Neutrophil (primary cell): Measurements from ENCODE around the gene NUAK2.

Source experiments
- H3K27ac ChIP-seq: fragments of 200-600 bp; sonication (generic); 2 replicates; pipeline ENCODE4 v1.5.1; 2016; ENCODE audit warnings: mild to moderate bottlenecking, moderate library complexity
- H3K27me3 ChIP-seq: fragments of 200-600 bp; sonication (generic); 2 replicates; pipeline ENCODE4 v1.6.0; 2016; ENCODE audit warnings: mild to moderate bottlenecking
- H3K36me3 ChIP-seq: fragments of 200-600 bp; sonication (generic); 2 replicates; pipeline ENCODE4 v1.5.1; 2017
- H3K4me1 ChIP-seq, 2 experiments: fragments of 200-600 bp in 1 of 2; sonication (generic) in 1 of 2; 1 replicate in 1 of 2; 2 replicates in 1 of 2; pipeline versions ENCODE4 v1.5.1 to v1.6.1; 2013 to 2016; ENCODE audit warnings: low read depth in 1 of 2, low read length in 1 of 2, mild to moderate bottlenecking in 1 of 2, moderate library complexity in 1 of 2; ENCODE audit not compliant: control insufficient read depth in 1 of 2, insufficient read depth in 1 of 2
- H3K4me3 ChIP-seq, 2 experiments: fragments of 200-600 bp in 1 of 2; sonication (generic) in 1 of 2; 1 replicate in 1 of 2; 2 replicates in 1 of 2; pipeline ENCODE4 v1.5.1; 2013 to 2016; ENCODE audit warnings: low read depth in 1 of 2, low read length in 1 of 2, mild to moderate bottlenecking in 1 of 2, moderate library complexity in 1 of 2
- H3K9me3 ChIP-seq: fragments of 200-600 bp; sonication (generic); 2 replicates; pipeline ENCODE4 v1.5.1; 2016
- TF ChIP-seq, protein P1 (sequence below): fragments of 200-600 bp; sonication (generic); IDR thresholded peaks from 2 replicates; pipeline ENCODE4 v1.5.1; 2016; ENCODE audit warnings: antibody characterized with exemption

NUAK2 gene

GRCh38 chr1:205267306-205267902, 54.1 kb downstream of the NUAK2 start:
- Histone ChIP-seq H3K27me3 (peaks cover 11% of the 10 kb centered on the region), H3K9me3 (no peaks in the 10 kb centered on the region), H3K4me1 (peaks cover 19 to 21% of the 10 kb centered on the region in 2 experiments), H3K36me3 (no peaks in the 10 kb centered on the region), H3K27ac (no peak overlapping the region), H3K4me3 (no peak overlapping the region)
- TF ChIP-seq, protein P1, sequence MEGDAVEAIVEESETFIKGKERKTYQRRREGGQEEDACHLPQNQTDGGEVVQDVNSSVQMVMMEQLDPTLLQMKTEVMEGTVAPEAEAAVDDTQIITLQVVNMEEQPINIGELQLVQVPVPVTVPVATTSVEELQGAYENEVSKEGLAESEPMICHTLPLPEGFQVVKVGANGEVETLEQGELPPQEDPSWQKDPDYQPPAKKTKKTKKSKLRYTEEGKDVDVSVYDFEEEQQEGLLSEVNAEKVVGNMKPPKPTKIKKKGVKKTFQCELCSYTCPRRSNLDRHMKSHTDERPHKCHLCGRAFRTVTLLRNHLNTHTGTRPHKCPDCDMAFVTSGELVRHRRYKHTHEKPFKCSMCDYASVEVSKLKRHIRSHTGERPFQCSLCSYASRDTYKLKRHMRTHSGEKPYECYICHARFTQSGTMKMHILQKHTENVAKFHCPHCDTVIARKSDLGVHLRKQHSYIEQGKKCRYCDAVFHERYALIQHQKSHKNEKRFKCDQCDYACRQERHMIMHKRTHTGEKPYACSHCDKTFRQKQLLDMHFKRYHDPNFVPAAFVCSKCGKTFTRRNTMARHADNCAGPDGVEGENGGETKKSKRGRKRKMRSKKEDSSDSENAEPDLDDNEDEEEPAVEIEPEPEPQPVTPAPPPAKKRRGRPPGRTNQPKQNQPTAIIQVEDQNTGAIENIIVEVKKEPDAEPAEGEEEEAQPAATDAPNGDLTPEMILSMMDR = no peak

DNA sequence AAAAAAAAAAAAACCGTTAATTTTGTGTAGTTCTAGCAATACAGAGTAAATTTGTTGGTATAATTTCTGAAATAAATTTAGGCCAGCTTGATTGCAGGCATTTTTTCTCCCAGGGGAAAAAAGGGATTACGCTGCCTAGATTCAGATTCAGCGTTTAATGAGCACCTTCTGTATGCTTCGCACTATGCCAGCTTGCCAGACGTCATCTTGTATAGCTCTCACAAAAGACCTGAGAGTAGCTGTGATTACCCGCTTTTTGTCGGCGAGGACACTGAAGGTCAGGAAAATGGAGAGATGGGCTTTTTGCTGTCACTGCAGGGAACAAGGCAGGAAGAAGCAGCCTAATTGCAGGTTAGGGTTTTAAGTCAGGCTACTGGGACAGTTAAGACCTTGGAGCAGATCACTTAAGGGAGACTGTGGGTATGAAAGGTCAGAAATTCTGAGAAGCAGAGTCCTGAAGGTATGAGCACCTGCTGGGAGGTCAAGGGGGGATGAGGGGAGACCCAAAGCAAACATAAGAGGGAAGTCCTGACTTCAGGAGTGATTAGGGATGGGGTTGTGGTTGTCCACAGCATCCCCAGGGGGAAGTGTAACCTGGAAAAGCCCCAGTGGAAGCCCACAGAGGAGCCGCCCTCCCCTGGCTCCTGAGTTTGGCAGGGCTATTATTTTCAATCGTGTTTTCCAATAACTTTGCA, 54.8 kb downstream of the NUAK2 start:
- no peak overlapping the region for H3K4me3 ChIP-seq
- H3K27me3 ChIP-seq = peaks cover 17% of the 10 kb centered on the region
- TF ChIP-seq, protein P1 = no peak
- H3K36me3 ChIP-seq = no peaks in the 10 kb centered on the region
- H3K4me1 ChIP-seq = peaks cover 21 to 25% of the 10 kb centered on the region in 2 experiments
- no peaks in the 10 kb centered on the region for H3K9me3 ChIP-seq
- H3K27ac ChIP-seq = no peak overlapping the region

GRCh38 chr1:205263580-205264190, 57.9 kb downstream of the NUAK2 start:
- Histone ChIP-seq H3K4me3 (no peak overlapping the region), H3K27ac (no peak overlapping the region)

DNA sequence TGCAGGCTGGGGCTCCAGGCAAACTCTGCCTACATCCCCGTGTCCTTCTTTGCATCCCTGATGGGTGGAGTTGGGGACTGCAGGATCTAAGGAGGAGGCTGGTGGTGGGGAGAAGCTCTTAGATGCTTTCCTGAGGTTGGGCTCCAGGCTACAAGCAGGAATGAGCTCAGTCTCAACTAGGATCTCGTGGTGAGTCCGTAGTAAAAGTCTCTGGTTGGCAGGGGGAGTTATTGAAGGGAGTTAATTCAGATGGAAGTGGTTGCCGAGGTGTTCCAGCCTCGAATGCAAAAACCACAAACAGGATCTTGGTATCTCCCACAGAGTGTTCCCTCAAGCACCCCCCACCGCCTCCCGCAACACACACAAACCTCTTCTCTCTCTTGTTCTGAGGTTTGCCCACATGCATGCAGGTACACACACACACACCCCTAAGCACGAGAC, 58.8 kb downstream of the NUAK2 start:
- H3K27me3 ChIP-seq = peaks cover 17% of the 10 kb centered on the region
- peaks cover 44 to 46% of the 10 kb centered on the region in 2 experiments for H3K4me1 ChIP-seq
- TF ChIP-seq, protein P1 = no peak
- H3K9me3 ChIP-seq = no peaks in the 10 kb centered on the region
- H3K27ac ChIP-seq = no peak overlapping the region
- H3K36me3 ChIP-seq = no peaks in the 10 kb centered on the region
- H3K4me3 ChIP-seq = no peak overlapping the region

More at GRCh38 chr1:205263580-205264190, 57.9 kb downstream of the NUAK2 start:
- peaks cover 42% of the 10 kb centered on the region in 2 experiments for H3K4me1 ChIP-seq
- TF ChIP-seq, protein P1 = no peak
- no peaks in the 10 kb centered on the region for H3K9me3 ChIP-seq
- peaks cover 17% of the 10 kb centered on the region for H3K27me3 ChIP-seq
- no peaks in the 10 kb centered on the region for H3K36me3 ChIP-seq

- Histone ChIP-seq H3K36me3 (no peaks in the 10 kb centered on the region), H3K4me1 (peaks cover 37 to 40% of the 10 kb centered on the region in 2 experiments), H3K9me3 (no peaks in the 10 kb centered on the region), H3K27me3 (peaks cover 17% of the 10 kb centered on the region), H3K27ac (no peak overlapping the region), H3K4me3 (no peak overlapping the region)
- TF ChIP-seq, protein P1 = no peak
Observed at GRCh38 chr1:205261946-205262691, 59.4 kb downstream of the NUAK2 start.
